HepG2 (cell line): ENCODE results near the gene MEF2D.

Source experiments
- ZNF24 ChIP-seq: fragments of 450-650 bp; IDR thresholded peaks from 2 replicates; pipeline ENCODE4 v1.6.1; 2017; ENCODE audit warnings: antibody characterized with exemption, mild to moderate bottlenecking
- TF ChIP-seq, protein P1 (sequence below): sonication (generic); formaldehyde crosslinking; IDR thresholded peaks from 2 replicates; pipeline ENCODE4 v1.4.0; 2020; ENCODE audit warnings: missing genetic modification reagents

DNA sequence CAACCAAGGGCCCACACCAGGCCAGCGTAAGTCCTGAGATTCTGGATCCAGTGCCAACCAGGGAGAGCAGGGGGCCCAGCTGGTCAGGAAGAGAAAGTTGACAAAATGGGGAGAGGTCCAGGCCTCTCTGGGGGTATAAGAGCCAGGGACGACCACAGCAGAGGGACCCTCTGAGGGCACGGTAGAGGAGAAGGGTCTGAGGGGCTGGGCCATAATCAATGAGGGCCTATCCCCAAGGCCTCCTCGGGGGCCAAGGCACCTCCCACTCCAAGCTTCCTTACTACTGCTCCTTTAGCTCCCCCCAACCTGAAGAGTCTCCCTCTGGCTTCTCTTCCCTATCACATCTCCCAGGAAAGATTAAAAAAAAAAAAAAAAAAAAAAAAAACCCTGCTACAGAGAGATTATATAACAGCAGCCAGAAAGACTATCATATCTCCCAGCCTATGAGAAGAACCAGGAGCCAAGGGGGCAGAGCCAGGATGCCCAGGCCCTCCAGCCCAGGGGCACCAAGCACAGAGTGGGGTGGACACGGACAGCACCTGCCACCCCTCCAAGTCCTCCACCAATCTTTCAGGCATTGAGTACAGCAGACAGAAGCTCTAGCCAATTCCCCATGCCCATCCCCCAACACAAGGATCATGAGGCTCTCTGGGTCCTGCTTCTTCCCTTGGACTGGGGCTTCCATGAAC, 2.7 kb downstream of the MEF2D start:
- TF ChIP-seq, protein P1, sequence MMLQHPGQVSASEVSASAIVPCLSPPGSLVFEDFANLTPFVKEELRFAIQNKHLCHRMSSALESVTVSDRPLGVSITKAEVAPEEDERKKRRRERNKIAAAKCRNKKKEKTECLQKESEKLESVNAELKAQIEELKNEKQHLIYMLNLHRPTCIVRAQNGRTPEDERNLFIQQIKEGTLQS: no peak
- no peak for TF ChIP-seq ZNF24
